Measurements from ENCODE around the gene NGEF.

The NGEF gene

DNA sequence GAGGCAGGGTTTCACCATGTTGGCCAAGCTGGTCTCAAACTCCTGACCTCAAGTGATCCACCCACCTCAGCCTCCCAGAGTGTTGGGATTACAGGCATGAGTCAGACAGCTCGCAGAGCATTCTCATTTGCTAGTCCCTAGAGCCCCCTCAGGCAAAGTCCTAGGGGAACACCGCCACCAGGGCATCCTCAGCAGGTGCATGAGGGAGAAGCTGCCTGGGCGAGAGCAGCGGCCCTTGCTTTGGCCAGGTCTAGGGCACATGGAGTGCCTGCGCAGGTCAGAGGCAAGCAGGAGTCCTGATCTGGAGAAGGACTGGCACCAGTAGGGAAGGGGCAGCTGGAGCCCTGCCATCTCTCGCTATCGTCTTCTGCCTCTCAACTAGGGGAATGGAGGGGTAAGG lies 32.4 kb downstream of the NGEF start:
- H3K9ac ChIP-seq (ENCODE audit: low read length), result no peak overlapping the region
- H3K4me3 ChIP-seq (ENCODE audit: low read length), result no peak overlapping the region
- no peak overlapping the region for H3K27ac ChIP-seq (ENCODE audit: low read depth, low read length)
- no peaks in the 10 kb centered on the region for H3K27me3 ChIP-seq (ENCODE audit: control insufficient read depth, insufficient read depth, low read length)
- H3K36me3 ChIP-seq (ENCODE audit: control insufficient read depth, insufficient read depth, low read length), result no peaks in the 10 kb centered on the region
- no peaks in the 10 kb centered on the region for H3K4me1 ChIP-seq (ENCODE audit: control insufficient read depth, insufficient read depth, low read length)

DNA sequence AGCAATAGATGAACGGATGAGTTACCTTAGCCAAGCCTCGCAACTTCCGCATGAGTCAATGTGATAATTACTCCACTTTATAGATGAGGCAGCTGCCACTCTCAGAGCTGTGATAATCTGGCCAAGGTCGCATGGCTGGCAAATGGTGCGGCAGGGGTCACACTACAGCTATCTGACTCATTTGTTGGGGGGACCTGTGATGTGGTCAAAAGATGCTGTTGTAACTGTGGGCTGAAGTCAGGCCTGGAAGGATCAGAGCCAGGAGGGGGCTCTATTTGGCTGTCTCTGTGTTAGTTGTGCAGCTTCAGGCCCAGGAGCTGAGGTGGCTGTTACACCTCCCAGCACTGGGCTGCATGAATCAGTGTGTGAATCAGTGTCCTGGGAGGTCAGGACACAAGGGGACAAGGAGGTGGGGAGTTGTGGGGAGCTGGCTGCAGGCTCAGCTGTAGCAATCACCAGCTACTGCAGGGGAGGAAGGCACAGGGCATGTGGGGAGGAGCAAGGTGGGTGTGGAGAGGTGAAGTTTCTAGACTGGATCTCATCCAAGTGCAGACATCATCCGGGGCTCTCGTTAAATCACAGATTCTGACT lies 33.1 kb downstream of the NGEF start:
- H3K4me3 ChIP-seq (ENCODE audit: low read length), result no peak overlapping the region
- no peaks in the 10 kb centered on the region for H3K36me3 ChIP-seq (ENCODE audit: control insufficient read depth, insufficient read depth, low read length)
- no peak overlapping the region for H3K9ac ChIP-seq (ENCODE audit: low read length)

DNA sequence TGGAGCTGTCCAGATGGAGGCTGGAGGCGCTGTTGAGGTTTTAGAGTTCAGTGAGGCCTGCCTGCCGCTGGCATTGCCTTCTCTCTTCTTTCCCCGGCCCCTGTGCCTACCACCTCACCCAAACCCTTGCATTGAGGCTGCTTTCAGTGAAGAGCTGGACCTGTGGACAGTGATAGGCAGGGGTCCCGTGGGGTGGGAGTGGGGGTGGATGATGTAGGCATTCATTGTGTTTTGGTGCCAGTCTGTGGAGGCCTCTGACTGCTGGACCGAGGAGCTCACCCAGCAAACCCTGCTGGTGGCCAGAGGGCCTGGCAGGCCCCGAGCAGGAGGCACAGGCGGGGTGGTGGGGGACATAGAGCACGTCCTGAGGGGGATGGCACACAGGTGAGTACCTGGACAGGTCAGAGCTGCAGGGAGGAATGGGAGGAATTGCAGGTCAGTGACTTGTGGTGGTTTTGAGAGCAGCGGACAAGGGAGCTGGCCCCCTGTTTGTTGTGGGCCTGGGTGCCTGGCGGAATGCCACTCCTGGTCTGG lies 35.6 kb downstream of the NGEF start:
- Histone ChIP-seq H3K27me3 (ENCODE audit: control insufficient read depth, insufficient read depth, low read length) (no peaks in the 10 kb centered on the region), H3K9ac (ENCODE audit: low read length) (no peak overlapping the region), H3K36me3 (ENCODE audit: control insufficient read depth, insufficient read depth, low read length) (no peaks in the 10 kb centered on the region), H3K4me1 (ENCODE audit: control insufficient read depth, insufficient read depth, low read length) (no peaks in the 10 kb centered on the region), H3K27ac (ENCODE audit: low read depth, low read length) (no peak overlapping the region), H3K4me3 (ENCODE audit: low read length) (no peak overlapping the region)

More for the DNA sequence above, 33.1 kb downstream of the NGEF start:
- Histone ChIP-seq H3K27ac (ENCODE audit: low read depth, low read length) (no peak overlapping the region), H3K27me3 (ENCODE audit: control insufficient read depth, insufficient read depth, low read length) (no peaks in the 10 kb centered on the region), H3K4me1 (ENCODE audit: control insufficient read depth, insufficient read depth, low read length) (no peaks in the 10 kb centered on the region)

DNA sequence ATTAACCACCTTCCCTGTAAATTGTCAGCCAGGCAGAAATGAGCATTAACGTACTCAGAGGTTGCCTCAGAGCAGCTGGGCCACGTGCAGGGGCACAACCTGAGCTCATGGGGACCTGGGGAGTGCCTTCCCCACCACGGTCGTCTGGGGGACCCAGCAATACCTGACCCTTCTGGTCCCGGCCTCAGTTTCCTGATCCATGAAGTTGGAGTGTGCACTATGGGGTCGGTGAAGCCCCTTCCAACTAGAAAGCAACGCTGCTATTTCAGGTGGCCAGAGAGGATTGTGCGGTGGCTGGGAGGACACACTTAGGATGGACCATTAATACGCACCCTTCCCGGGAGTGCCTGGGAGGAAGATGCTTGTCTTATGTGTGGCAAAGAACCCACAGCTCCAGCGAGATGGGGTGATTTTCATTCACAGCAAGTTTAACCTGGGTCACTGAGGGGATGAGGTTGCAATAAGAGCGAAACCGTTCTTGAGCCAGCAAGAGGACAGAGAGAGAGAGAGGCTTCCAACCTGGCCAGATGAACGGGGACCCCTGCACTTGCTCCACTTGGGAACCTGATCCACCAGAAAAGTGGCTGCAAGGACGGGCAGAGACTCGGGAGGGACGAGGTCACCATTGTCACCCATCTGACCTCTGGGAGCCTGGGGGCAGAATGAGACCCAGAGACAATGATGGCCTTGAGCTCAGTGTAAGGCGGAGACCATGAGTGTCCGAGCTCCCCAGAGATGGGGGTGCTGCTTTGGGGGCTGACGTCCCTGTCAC lies 36.2 kb downstream of the NGEF start:
- Histone ChIP-seq H3K27me3 (ENCODE audit: control insufficient read depth, insufficient read depth, low read length) (no peaks in the 10 kb centered on the region), H3K4me1 (ENCODE audit: control insufficient read depth, insufficient read depth, low read length) (no peaks in the 10 kb centered on the region), H3K9ac (ENCODE audit: low read length) (no peak overlapping the region), H3K27ac (ENCODE audit: low read depth, low read length) (no peak overlapping the region), H3K36me3 (ENCODE audit: control insufficient read depth, insufficient read depth, low read length) (no peaks in the 10 kb centered on the region), H3K4me3 (ENCODE audit: low read length) (no peak overlapping the region)

DNA sequence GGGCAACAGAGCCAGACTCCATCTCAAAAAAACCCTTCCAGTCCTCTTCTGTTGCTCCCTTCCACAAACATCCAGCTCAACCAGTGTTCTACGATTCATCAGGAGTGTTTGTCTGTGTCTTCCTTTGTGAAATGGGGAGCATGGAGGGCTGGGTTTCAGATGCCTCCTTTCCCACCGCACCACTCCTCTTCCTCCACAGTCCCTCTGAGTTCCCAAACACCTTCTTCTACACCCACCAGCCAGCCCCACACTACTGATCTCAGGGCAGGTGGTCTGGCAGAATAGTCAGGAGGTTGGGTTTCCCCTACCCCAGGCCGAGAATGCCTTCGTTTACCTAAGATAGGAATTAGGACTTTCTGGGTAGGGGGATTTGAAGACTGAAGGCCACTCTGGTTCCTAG lies 36.9 kb downstream of the NGEF start:
- no peak overlapping the region for H3K9ac ChIP-seq (ENCODE audit: low read length)
- H3K4me3 ChIP-seq (ENCODE audit: low read length), result no peak overlapping the region
- H3K27ac ChIP-seq (ENCODE audit: low read depth, low read length), result no peak overlapping the region
- H3K36me3 ChIP-seq (ENCODE audit: control insufficient read depth, insufficient read depth, low read length), result no peaks in the 10 kb centered on the region
- H3K4me1 ChIP-seq (ENCODE audit: control insufficient read depth, insufficient read depth, low read length), result no peaks in the 10 kb centered on the region
- no peaks in the 10 kb centered on the region for H3K27me3 ChIP-seq (ENCODE audit: control insufficient read depth, insufficient read depth, low read length)

GRCh38 chr2:232974396-232974795 lies 38.7 kb downstream of the NGEF start:
- no peak overlapping the region for H3K27ac ChIP-seq (ENCODE audit: low read depth, low read length)
- no peaks in the 10 kb centered on the region for H3K27me3 ChIP-seq (ENCODE audit: control insufficient read depth, insufficient read depth, low read length)
- H3K36me3 ChIP-seq (ENCODE audit: control insufficient read depth, insufficient read depth, low read length), result no peaks in the 10 kb centered on the region
- H3K4me3 ChIP-seq (ENCODE audit: low read length), result no peak overlapping the region
- H3K4me1 ChIP-seq (ENCODE audit: control insufficient read depth, insufficient read depth, low read length), result no peaks in the 10 kb centered on the region
- no peak overlapping the region for H3K9ac ChIP-seq (ENCODE audit: low read length)

DNA sequence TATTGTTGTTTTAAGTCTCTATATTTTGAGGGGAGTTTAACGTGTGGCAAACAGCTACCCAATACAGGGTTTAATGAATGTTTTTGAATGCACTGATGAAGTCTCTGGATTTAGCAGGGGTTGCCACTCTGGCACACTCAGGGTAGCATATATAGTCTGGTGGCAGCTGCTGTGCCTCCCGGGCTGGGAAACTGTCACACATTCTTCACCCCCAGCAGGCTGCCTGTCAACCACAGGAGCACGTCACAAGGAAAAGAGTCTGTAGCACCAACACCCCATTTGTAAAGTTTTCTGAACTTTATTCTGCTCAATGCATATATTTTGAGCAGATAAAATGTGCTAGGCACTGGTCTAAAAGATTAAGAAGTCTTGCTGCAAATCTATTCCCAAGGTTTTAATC lies 39.3 kb downstream of the NGEF start:
- H3K4me1 ChIP-seq (ENCODE audit: control insufficient read depth, insufficient read depth, low read length), result no peaks in the 10 kb centered on the region
- H3K4me3 ChIP-seq (ENCODE audit: low read length), result no peak overlapping the region
- no peak overlapping the region for H3K27ac ChIP-seq (ENCODE audit: low read depth, low read length)
- H3K9ac ChIP-seq (ENCODE audit: low read length), result no peak overlapping the region
- H3K27me3 ChIP-seq (ENCODE audit: control insufficient read depth, insufficient read depth, low read length), result no peaks in the 10 kb centered on the region
- no peaks in the 10 kb centered on the region for H3K36me3 ChIP-seq (ENCODE audit: control insufficient read depth, insufficient read depth, low read length)

DNA sequence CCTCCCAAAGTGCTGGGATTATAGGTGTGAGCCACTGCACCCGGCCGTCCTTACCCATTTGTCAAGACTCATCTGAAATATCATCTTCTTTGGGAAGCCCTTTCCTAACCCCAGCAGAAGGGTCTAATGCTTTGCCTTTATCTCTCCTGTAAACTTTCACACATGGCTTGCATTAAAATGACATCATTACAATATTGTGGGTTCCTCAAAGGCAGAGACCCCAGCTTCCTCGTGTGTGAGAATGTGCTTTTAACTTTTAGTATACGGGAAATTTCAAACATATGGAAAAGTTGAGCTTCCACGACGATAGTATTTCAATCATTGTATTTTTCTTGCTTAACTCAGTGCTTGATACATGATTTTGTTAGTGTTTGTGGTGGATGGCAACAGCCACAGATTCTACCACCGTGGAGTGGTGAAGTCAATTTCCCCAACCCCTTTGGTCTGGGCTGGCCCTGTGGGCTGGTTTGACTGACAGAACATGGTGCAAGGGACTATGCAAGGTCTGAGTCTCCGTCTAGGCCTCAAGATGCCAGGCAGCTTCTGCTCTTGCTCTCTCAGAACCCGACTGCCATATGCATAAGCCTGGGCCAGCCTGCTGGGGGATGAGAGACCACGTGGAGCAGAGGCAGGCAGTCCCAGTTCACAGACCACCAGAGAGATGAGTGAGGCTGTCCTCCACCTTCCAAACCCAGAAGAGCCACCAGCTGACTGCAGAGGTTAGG lies 39.9 kb downstream of the NGEF start:
- no peaks in the 10 kb centered on the region for H3K4me1 ChIP-seq (ENCODE audit: control insufficient read depth, insufficient read depth, low read length)
- no peak overlapping the region for H3K4me3 ChIP-seq (ENCODE audit: low read length)
- H3K27me3 ChIP-seq (ENCODE audit: control insufficient read depth, insufficient read depth, low read length), result no peaks in the 10 kb centered on the region
- H3K36me3 ChIP-seq (ENCODE audit: control insufficient read depth, insufficient read depth, low read length), result no peaks in the 10 kb centered on the region
- H3K27ac ChIP-seq (ENCODE audit: low read depth, low read length), result no peak overlapping the region
- H3K9ac ChIP-seq (ENCODE audit: low read length), result no peak overlapping the region

- Histone ChIP-seq H3K4me3 (ENCODE audit: low read length) (no peak overlapping the region), H3K9ac (ENCODE audit: low read length) (no peak overlapping the region), H3K4me1 (ENCODE audit: control insufficient read depth, insufficient read depth, low read length) (no peaks in the 10 kb centered on the region), H3K36me3 (ENCODE audit: control insufficient read depth, insufficient read depth, low read length) (no peaks in the 10 kb centered on the region), H3K27ac (ENCODE audit: low read depth, low read length) (no peak overlapping the region), H3K27me3 (ENCODE audit: control insufficient read depth, insufficient read depth, low read length) (no peaks in the 10 kb centered on the region)
Observed at GRCh38 chr2:232971744-232972143, 41.3 kb downstream of the NGEF start.

- Histone ChIP-seq H3K27ac (ENCODE audit: low read depth, low read length) (no peak overlapping the region), H3K4me1 (ENCODE audit: control insufficient read depth, insufficient read depth, low read length) (no peaks in the 10 kb centered on the region), H3K4me3 (ENCODE audit: low read length) (no peak overlapping the region), H3K36me3 (ENCODE audit: control insufficient read depth, insufficient read depth, low read length) (no peaks in the 10 kb centered on the region), H3K27me3 (ENCODE audit: control insufficient read depth, insufficient read depth, low read length) (no peaks in the 10 kb centered on the region), H3K9ac (ENCODE audit: low read length) (no peak overlapping the region)
Observed at GRCh38 chr2:232970051-232970450, 43.0 kb downstream of the NGEF start.

DNA sequence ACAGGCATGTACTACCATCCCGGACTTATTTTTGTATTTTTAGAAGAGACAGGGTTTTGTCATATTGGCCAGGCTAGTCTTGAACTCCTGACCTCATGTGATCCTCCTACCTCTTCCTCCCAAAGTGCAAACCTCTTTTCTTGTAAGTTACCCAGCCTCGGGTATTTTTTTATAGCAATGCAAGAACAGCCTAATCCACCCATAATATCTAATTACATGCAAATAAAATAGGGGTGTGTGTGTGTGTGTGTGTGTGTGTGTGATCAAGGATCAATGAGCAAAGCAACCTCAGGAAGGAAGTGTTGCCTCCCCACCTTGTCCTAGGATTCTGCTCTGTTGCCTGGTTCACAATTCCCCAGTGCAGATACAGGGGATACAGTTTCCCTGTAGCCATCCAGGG lies 45.6 kb downstream of the NGEF start:
- Histone ChIP-seq H3K36me3 (ENCODE audit: control insufficient read depth, insufficient read depth, low read length) (no peaks in the 10 kb centered on the region), H3K4me3 (ENCODE audit: low read length) (no peak overlapping the region), H3K4me1 (ENCODE audit: control insufficient read depth, insufficient read depth, low read length) (no peaks in the 10 kb centered on the region), H3K9ac (ENCODE audit: low read length) (no peak overlapping the region), H3K27me3 (ENCODE audit: control insufficient read depth, insufficient read depth, low read length) (no peaks in the 10 kb centered on the region), H3K27ac (ENCODE audit: low read depth, low read length) (no peak overlapping the region)

GRCh38 chr2:232966122-232966521 lies 46.9 kb downstream of the NGEF start:
- H3K4me3 ChIP-seq (ENCODE audit: low read length), result no peak overlapping the region
- no peak overlapping the region for H3K27ac ChIP-seq (ENCODE audit: low read depth, low read length)
- H3K9ac ChIP-seq (ENCODE audit: low read length), result no peak overlapping the region
- no peaks in the 10 kb centered on the region for H3K27me3 ChIP-seq (ENCODE audit: control insufficient read depth, insufficient read depth, low read length)
- no peaks in the 10 kb centered on the region for H3K36me3 ChIP-seq (ENCODE audit: control insufficient read depth, insufficient read depth, low read length)
- H3K4me1 ChIP-seq (ENCODE audit: control insufficient read depth, insufficient read depth, low read length), result no peaks in the 10 kb centered on the region
